HepG2 (cell line): ENCODE measurements around the gene ACE. TPM values are rescaled to one million over a fixed set of nuclear protein-coding genes. Genes with fewer than 3 reads are reported as not detected.

Experiments used
- ATAC-seq: fragments of 200-7000 bp; cut with Tn5 transposase; 3 replicates; pipeline ENCODE4 v1.9.1; 2020; ENCODE audit warnings: mild to moderate bottlenecking, moderate library complexity
- BruUV-seq: library from RNA; stranded (reverse); fragments of 400-500 nt; replicated peaks from 2 replicates; lab custom pipeline; 2021; lab: Mats Ljungman, UMichigan
- CTCF ChIA-PET: fragments of 300-600 bp; formaldehyde crosslinking; extraction: SDS; loops from one replicate; lab custom pipeline; 2021; ENCODE audit warnings: low total read pairs, inconsistent platforms, low intra/inter-chr PET ratio; lab: Yijun Ruan, JAX
- POLR2A ChIA-PET: fragments of 350-600 bp; sonication (Branson Sonifier 250); formaldehyde crosslinking; loops from one replicate; lab custom pipeline; 2020; ENCODE audit warnings: antibody characterized with exemption, inconsistent platforms; lab: Yijun Ruan, JAX
- DNase-seq: peaks from one replicate; pipeline ENCODE4 v3.0.0-alpha.2; 2015; ENCODE audit warnings: low spot score
- FAIRE-seq: peaks from 3 replicates; lab custom pipeline; 2011; peaks lifted over from hg19 to GRCh38; lab: Jason Lieb, UNC
- H2AFZ ChIP-seq: one replicate; pipeline ENCODE4 v1.6.1; 2011; ENCODE audit warnings: low read length, inconsistent platforms
- H3K27ac ChIP-seq: fragments of 300-600 bp; 3 replicates; pipeline ENCODE4 v1.8.0; 2011; ENCODE audit warnings: mixed run types, mild to moderate bottlenecking, mixed read lengths, low read length, inconsistent platforms; ENCODE audit not compliant: insufficient read depth; ENCODE audit errors: extremely low read length
- H3K27me3 ChIP-seq, 2 experiments: fragments of 200-600 bp in 1 of 2; 2 replicates in 1 of 2; 3 replicates in 1 of 2; pipeline versions ENCODE4 v1.6.0 to v1.8.0; 2011; ENCODE audit warnings: low read length in 2 of 2, mild to moderate bottlenecking in 2 of 2, moderate library complexity in 2 of 2, inconsistent platforms in 1 of 2; ENCODE audit not compliant: insufficient read depth in 2 of 2, control insufficient read depth in 1 of 2
- H3K36me3 ChIP-seq, 2 experiments: fragments of 200-600 bp in 1 of 2; replicated peaks in 1 of 2; 2 replicates in 1 of 2; 3 replicates in 1 of 2; pipeline versions ENCODE4 v1.5.1 to v1.8.0; 2011; ENCODE audit warnings: low read length in 2 of 2, inconsistent platforms in 1 of 2; ENCODE audit not compliant: insufficient read depth in 2 of 2, control insufficient read depth in 1 of 2
- H3K4me1 ChIP-seq: 2 replicates; pipeline ENCODE4 v1.5.1; 2012; ENCODE audit warnings: low read length, inconsistent platforms; ENCODE audit not compliant: insufficient read depth
- H3K4me2 ChIP-seq: 2 replicates; pipeline ENCODE4 v1.6.0; 2011; ENCODE audit warnings: low read depth, low read length, inconsistent platforms
- H3K4me3 ChIP-seq, 3 experiments: fragments of 200-600 bp in 1 of 3; sonication (generic), shearing (Covaris generic) in 1 of 3; replicated peaks in 1 of 3; 2 replicates each; pipeline ENCODE4 v1.5.1; 2011 to 2016; ENCODE audit warnings: low read length in 3 of 3, inconsistent platforms in 2 of 3, low read depth in 2 of 3, mild to moderate bottlenecking in 2 of 3, control low read depth in 1 of 3, mixed read lengths in 1 of 3; ENCODE audit not compliant: insufficient read depth in 1 of 3
- H3K79me2 ChIP-seq: one replicate; pipeline ENCODE4 v1.6.1; 2011; ENCODE audit warnings: low read length, inconsistent platforms; ENCODE audit not compliant: insufficient read depth
- H3K9ac ChIP-seq: 2 replicates; pipeline ENCODE4 v1.6.0; 2011; ENCODE audit warnings: mild to moderate bottlenecking, low read depth, low read length, inconsistent platforms; ENCODE audit not compliant: insufficient read depth
- H3K9me3 ChIP-seq: 2 replicates; pipeline ENCODE4 v1.5.1; 2012; ENCODE audit warnings: mild to moderate bottlenecking, low read length
- H4K20me1 ChIP-seq: 2 replicates; pipeline ENCODE4 v1.6.0; 2011; ENCODE audit warnings: inconsistent platforms, mild to moderate bottlenecking, low read length, moderate library complexity; ENCODE audit not compliant: insufficient read depth
- CTCF ChIP-seq: sonication (generic); formaldehyde crosslinking; IDR thresholded peaks from 2 replicates; pipeline ENCODE4 v1.5.0; 2020; ENCODE audit warnings: mild to moderate bottlenecking, missing genetic modification reagents, moderate library complexity
- TGIF2 ChIP-seq: IDR thresholded peaks from 2 replicates; pipeline ENCODE4 v1.6.1; 2016; ENCODE audit warnings: control low read depth, missing compliant biosample characterization
- ZFP82 ChIP-seq: sonication (generic); formaldehyde crosslinking; IDR thresholded peaks from 2 replicates; pipeline ENCODE4 v1.5.1; 2020; ENCODE audit warnings: mild to moderate bottlenecking, missing genetic modification reagents, borderline replicate concordance
- ZNF414 ChIP-seq: sonication (generic); formaldehyde crosslinking; IDR thresholded peaks from 2 replicates; pipeline ENCODE4 v1.5.0; 2020; ENCODE audit warnings: missing genetic modification reagents
- WGBS: methylation state at CpG from one replicate; pipeline ENCODE4 v1.1.6; 2017; ENCODE audit warnings: low lambda C conversion rate; 5-methylcytosine and 5-hydroxymethylcytosine counted together
- in situ Hi-C: cut with HindIII; loops from 2 replicates; pipeline ENCODE4 v1.10.0; 2017; ENCODE audit warnings: low pct_unique_long_range_greater_than_20kb; ENCODE audit not compliant: extremely low pct_ligation_motif_present
- intact Hi-C: fragments of 100-400 bp; cut with micrococcal nuclease; formaldehyde crosslinking; loops from one replicate; pipeline ENCODE4 v1.10.0; 2022; ENCODE audit not compliant: unreplicated experiment
- polyA plus RNA-seq, 8 experiments: library from polyadenylated mRNA; depleted of rRNA in 3 of 8; stranded (reverse) in 7 of 8; unstranded in 1 of 8; fragments of >200 nt; fragmentation: Illumina TruSeq in 4 of 8; extraction: Trizol in 4 of 8; gene quantifications; 2 replicates each; pipeline versions ENCODE4 v1.2.1 to v1.2.3, GENCODE V29; 2011 to 2016; ENCODE audit warnings: low read depth in 4 of 8, missing spikeins in 1 of 8, mixed read lengths in 1 of 8; ENCODE audit not compliant: insufficient read depth in 1 of 8
- total RNA-seq, 5 experiments: library from RNA; depleted of rRNA; stranded (reverse); fragments of >200 nt; fragmentation: Illumina TruSeq; extraction: Trizol; gene quantifications; 2 replicates each; pipeline ENCODE4 v1.2.3, GENCODE V29; 2016; ENCODE audit warnings: low read depth in 1 of 5
- TF ChIP-seq, protein P1 (sequence below): fragments of 450-650 bp; IDR thresholded peaks from 2 replicates; pipeline ENCODE4 v1.6.1; 2017
- TF ChIP-seq, protein P2 (sequence below): sonication (generic); formaldehyde crosslinking; IDR thresholded peaks from 2 replicates; pipeline ENCODE4 v1.5.1; 2020; ENCODE audit warnings: mild to moderate bottlenecking, missing genetic modification reagents, moderate library complexity

ACE gene
- total and polyA plus RNA-seq, 2 of the 13 experiments (the other 11 are each of a cell fraction or from before 2014, with no cell fraction given), result 0.08 to 0.13 TPM

- TF ChIP-seq CTCF (CRISPR knock-in tag) (peak; percentile 20; the same call in 1 of the 2 replicates), ZNF414 (CRISPR knock-in tag) (no peak), TGIF2 (CRISPR knock-in tag) (no peak)
These were observed 7.1 kb downstream of the ACE start (continued) for GRCh38 chr17:63483655-63484575.

- Histone ChIP-seq H3K27me3 (peaks cover 20 to 80% of the 10 kb centered on the region in 2 experiments), H3K4me2 (no peak overlapping the region), H2AFZ (no peak overlapping the region), H3K4me3 (no peak overlapping the region), H4K20me1 (no peaks in the 10 kb centered on the region), H3K9ac (no peak overlapping the region), H3K27ac (no peak overlapping the region), H3K9me3 (no peaks in the 10 kb centered on the region), H3K4me1 (no peaks in the 10 kb centered on the region), H3K79me2 (no peaks in the 10 kb centered on the region), H3K36me3 (no peaks in the 10 kb centered on the region)
- ChIA-PET POLR2A (no interaction called here), CTCF (no interaction called here)
- BruUV-seq, result no TSS peak
- 13% methylated on average over 11 of the region's 12 CpGs for WGBS
- intact Hi-C loops, result no loop called here
- FAIRE-seq (no peak), ATAC-seq (no peak), DNase-seq (no peak)
- TF ChIP-seq, protein P1, sequence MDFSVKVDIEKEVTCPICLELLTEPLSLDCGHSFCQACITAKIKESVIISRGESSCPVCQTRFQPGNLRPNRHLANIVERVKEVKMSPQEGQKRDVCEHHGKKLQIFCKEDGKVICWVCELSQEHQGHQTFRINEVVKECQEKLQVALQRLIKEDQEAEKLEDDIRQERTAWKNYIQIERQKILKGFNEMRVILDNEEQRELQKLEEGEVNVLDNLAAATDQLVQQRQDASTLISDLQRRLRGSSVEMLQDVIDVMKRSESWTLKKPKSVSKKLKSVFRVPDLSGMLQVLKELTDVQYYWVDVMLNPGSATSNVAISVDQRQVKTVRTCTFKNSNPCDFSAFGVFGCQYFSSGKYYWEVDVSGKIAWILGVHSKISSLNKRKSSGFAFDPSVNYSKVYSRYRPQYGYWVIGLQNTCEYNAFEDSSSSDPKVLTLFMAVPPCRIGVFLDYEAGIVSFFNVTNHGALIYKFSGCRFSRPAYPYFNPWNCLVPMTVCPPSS, result no peak
- TF ChIP-seq, protein P2, sequence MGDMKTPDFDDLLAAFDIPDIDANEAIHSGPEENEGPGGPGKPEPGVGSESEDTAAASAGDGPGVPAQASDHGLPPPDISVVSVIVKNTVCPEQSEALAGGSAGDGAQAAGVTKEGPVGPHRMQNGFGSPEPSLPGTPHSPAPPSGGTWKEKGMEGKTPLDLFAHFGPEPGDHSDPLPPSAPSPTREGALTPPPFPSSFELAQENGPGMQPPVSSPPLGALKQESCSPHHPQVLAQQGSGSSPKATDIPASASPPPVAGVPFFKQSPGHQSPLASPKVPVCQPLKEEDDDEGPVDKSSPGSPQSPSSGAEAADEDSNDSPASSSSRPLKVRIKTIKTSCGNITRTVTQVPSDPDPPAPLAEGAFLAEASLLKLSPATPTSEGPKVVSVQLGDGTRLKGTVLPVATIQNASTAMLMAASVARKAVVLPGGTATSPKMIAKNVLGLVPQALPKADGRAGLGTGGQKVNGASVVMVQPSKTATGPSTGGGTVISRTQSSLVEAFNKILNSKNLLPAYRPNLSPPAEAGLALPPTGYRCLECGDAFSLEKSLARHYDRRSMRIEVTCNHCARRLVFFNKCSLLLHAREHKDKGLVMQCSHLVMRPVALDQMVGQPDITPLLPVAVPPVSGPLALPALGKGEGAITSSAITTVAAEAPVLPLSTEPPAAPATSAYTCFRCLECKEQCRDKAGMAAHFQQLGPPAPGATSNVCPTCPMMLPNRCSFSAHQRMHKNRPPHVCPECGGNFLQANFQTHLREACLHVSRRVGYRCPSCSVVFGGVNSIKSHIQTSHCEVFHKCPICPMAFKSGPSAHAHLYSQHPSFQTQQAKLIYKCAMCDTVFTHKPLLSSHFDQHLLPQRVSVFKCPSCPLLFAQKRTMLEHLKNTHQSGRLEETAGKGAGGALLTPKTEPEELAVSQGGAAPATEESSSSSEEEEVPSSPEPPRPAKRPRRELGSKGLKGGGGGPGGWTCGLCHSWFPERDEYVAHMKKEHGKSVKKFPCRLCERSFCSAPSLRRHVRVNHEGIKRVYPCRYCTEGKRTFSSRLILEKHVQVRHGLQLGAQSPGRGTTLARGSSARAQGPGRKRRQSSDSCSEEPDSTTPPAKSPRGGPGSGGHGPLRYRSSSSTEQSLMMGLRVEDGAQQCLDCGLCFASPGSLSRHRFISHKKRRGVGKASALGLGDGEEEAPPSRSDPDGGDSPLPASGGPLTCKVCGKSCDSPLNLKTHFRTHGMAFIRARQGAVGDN (CRISPR knock-in tag), result 0 out of 2 replicates have a peak, but pooled peaks have one; percentile 16
- TF ChIP-seq ZFP82 (CRISPR knock-in tag), result no peak
- in situ Hi-C loops, result no loop called here
These were observed 9.6 kb downstream of the ACE start for GRCh38 chr17:63486317-63487013.
